Kidney (tissue), 14 donors: Measurements from ENCODE around the gene SLC4A2. TPM values are rescaled to one million over a fixed set of nuclear protein-coding genes. Genes with fewer than 3 reads are reported as not detected.
A peak's percentile ranks its signal among the peaks of the same experiment; 100 is the strongest.

Experiments used
- DNase-seq, 5 donors: peaks; one replicate each; pipeline ENCODE4 v3.0.0-alpha.2; 2013 to 2020
- FAIRE-seq: peaks from 2 replicates; lab custom pipeline; 2012; peaks lifted over from hg19 to GRCh38; lab: Jason Lieb, UNC
- H3K27ac ChIP-seq, 2 donors: one replicate each; pipeline ENCODE4 v1.7.0; 2013; ENCODE audit warnings: low read depth in 2 of 2, low read length in 2 of 2, inconsistent platforms in 1 of 2
- H3K27me3 ChIP-seq: one replicate; pipeline ENCODE4 v1.7.1; 2013; ENCODE audit warnings: low read length, inconsistent platforms; ENCODE audit not compliant: control insufficient read depth, insufficient read depth
- H3K36me3 ChIP-seq, 3 donors: one replicate each; pipeline versions ENCODE4 v1.7.0 to v1.7.1; 2013; ENCODE audit warnings: low read length in 3 of 3, control low read depth in 1 of 3, inconsistent platforms in 1 of 3; ENCODE audit not compliant: insufficient read depth in 3 of 3, control insufficient read depth in 2 of 3
- H3K4me1 ChIP-seq, 3 donors: one replicate each; pipeline versions ENCODE4 v1.7.0 to v1.7.1; 2013; ENCODE audit warnings: low read length in 3 of 3, inconsistent platforms in 1 of 3, low read depth in 1 of 3; ENCODE audit not compliant: control insufficient read depth in 2 of 3, insufficient read depth in 2 of 3
- H3K4me3 ChIP-seq, 3 donors: one replicate each; pipeline versions ENCODE4 v1.7.0 to v1.8.1; 2013; ENCODE audit warnings: low read length in 3 of 3, control low read depth in 1 of 3, inconsistent platforms in 1 of 3
- H3K9ac ChIP-seq, 3 donors: one replicate each; pipeline versions ENCODE4 v1.7.0 to v1.7.1; 2013; ENCODE audit warnings: low read length in 3 of 3, control low read depth in 1 of 3, inconsistent platforms in 1 of 3
- H3K9me3 ChIP-seq, 3 donors: one replicate each; pipeline versions ENCODE4 v1.7.0 to v1.7.1; 2013; ENCODE audit warnings: low read length in 3 of 3, control low read depth in 1 of 3, inconsistent platforms in 1 of 3; ENCODE audit not compliant: control insufficient read depth in 2 of 3, insufficient read depth in 1 of 3
- CTCF ChIP-seq: IDR thresholded peaks from 3 replicates; pipeline ENCODE4 v1.5.1; 2012; ENCODE audit warnings: mild to moderate bottlenecking, moderate library complexity, borderline replicate concordance; ENCODE audit not compliant: insufficient read depth; ENCODE audit errors: extremely low read depth
- intact Hi-C: fragments of 100-400 bp; cut with DNase I; formaldehyde crosslinking; loops from one replicate; pipeline ENCODE4 v1.11.1; 2022
- polyA plus RNA-seq: library from polyadenylated mRNA; stranded (reverse); fragments of 350-450 nt; fragmentation: Illumina TruSeq; extraction: RNeasy Lipid Tissue Mini Kit (QIAGEN cat#74804); gene quantifications from one replicate; pipeline ENCODE4 v1.2.3, GENCODE V29; 2014; ENCODE audit warnings: low read depth, low replicate concordance; ENCODE audit not compliant: insufficient read depth
- total RNA-seq: library from RNA; stranded (reverse); fragmentation: NEBNext Ultra II Directional; extraction: Animal tissue kit (Norgen Biotek cat#: 25700); gene quantifications from one replicate; pipeline ENCODE4 v1.2.1, GENCODE V29; 2021
- donor health status: control.
- donor health status: control.
- donor health status: control.
- donor health status: control.
- donor health status: control.
- donor health status: DM: yes; HTN: yes; CAD: no.
- donor health status: Normal renal cell carcinoma (clear cell type).

Gene SLC4A2
- total and polyA plus RNA-seq, 2 donors from 2014 or later: 104 to 150 TPM

DNA sequence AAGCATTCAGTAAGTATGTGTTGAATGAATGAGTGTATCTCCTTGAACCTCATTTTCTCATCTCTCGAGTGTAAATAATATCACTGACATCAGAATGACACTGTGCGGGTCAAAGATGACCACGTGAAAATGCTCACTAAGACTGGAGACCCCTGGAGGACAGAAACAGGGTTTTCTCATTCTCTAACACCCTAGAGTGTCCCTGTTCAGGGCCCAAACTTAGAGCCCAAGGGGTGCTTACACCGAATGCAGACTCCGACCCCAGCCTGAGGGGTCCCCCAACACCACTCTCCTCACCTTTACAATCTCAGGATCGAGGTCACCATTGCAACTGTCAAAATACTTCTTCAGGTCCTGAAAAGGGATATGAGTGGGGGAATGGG, 3.1 kb upstream of the SLC4A2 start:
- H3K27me3 ChIP-seq: no peaks in the 10 kb centered on the region
- no peaks in the 10 kb centered on the region for H3K9me3 ChIP-seq
- TF ChIP-seq CTCF: no peak
- no peak for FAIRE-seq
- no peaks in the 10 kb centered on the region for H3K36me3 ChIP-seq
- H3K4me1 ChIP-seq: peaks cover 4 to 30% (median 19%) of the 10 kb centered on the region in 3 donors
- no peak overlapping the region for H3K27ac ChIP-seq
- intact Hi-C loops: no loop called here
- no peak for DNase-seq
- no peak overlapping the region for H3K4me3 ChIP-seq
- H3K9ac ChIP-seq: no peak overlapping the region

DNA sequence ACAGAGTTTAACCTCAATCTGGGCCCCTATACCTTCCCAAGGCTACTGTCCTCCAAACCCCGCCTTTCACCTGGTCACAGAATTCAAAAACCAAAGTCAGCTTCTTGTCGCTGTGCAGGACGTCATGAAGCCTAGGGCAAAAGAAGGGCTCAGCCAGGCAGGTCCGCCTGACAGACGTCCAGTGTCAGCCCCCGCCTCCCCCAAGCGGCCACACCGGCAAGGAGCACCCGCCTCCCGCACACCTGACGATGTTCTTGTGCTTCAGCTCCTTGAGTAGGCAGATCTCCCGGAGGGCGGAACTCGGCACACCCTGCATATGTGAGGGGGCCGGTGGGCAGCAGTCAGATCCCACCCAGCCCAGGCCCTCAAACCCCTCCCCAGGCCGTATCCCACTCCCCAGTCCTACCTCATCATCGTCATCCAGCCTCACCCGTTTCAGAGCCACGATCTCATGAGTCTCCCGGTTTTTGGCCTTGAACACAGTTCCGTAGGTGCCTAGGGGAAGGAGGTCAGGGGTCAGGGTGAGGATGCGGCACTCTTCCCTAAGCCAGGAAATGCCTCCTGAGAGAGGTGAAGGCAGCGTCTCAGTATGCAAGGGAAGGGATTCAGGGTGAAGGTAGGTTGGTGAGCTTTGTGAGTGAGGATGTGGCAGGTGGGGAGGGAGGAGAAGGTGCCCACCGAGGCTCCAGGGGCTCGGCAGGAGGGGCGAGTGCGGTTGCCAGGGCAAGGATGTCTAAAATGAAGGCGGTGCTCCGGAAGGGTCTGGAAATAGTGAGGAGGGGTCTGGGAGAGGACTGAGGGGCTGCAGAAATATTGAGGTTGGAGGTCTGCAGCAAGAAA, 2.5 kb upstream of the SLC4A2 start:
- peak overlapping the region; percentile 66 to 99 (median 93) for H3K4me3 ChIP-seq
- FAIRE-seq (no peak), DNase-seq (peak in 3 of 5 donors; percentile 26 to 79 (median 37))
- peaks cover 4 to 33% (median 19%) of the 10 kb centered on the region in 3 donors for H3K4me1 ChIP-seq
- H3K27me3 ChIP-seq: no peaks in the 10 kb centered on the region
- H3K9me3 ChIP-seq: no peaks in the 10 kb centered on the region
- intact Hi-C loops: no loop called here
- H3K36me3 ChIP-seq: no peaks in the 10 kb centered on the region
- peak overlapping the region; percentile 40 to 74 (median 69) for H3K9ac ChIP-seq
- no peak for TF ChIP-seq CTCF
- H3K27ac ChIP-seq: no peak overlapping the region

GRCh38 chr7:151057506-151057988, 1.8 kb upstream of the SLC4A2 start, which contains the start of gene CDK5:
TSS of gene CDK5 (minus strand) at chr7:151057897. CDS start at chr7:151057848, 49 bp downstream.
- Histone ChIP-seq H3K36me3 (no peaks in the 10 kb centered on the region), H3K9ac (peak within 1 kb of the TSS; percentile 50 to 95 (median 93)), H3K4me3 (peak within 1 kb of the TSS; percentile 71 to 99 (median 93)), H3K27me3 (no peaks in the 10 kb centered on the region), H3K9me3 (no peaks in the 10 kb centered on the region), H3K27ac (peak within 1 kb of the TSS; percentile 99 to 100), H3K4me1 (peaks cover 4 to 36% (median 19%) of the 10 kb centered on the region in 3 donors)
- TF ChIP-seq CTCF: no peak
- no peak for DNase-seq
- intact Hi-C loops: no loop called here
- no peak for FAIRE-seq
